AG04449 (cell line): ENCODE measurements around the gene HCST.

Source experiments
- CTCF ChIA-PET: fragments of 350-600 bp; formaldehyde crosslinking; extraction: SDS; loops from one replicate; lab custom pipeline; 2021; ENCODE audit warnings: antibody characterized with exemption; lab: Yijun Ruan, JAX
- POLR2A ChIA-PET: fragments of 400-600, 350-600 bp; formaldehyde crosslinking; extraction: SDS; loops from one replicate; lab custom pipeline; 2020; ENCODE audit warnings: antibody characterized with exemption, inconsistent platforms; lab: Yijun Ruan, JAX
- DNase-seq: peaks from one replicate; pipeline ENCODE4 v3.0.0-alpha.2; 2010; ENCODE audit warnings: low read depth, low spot score
- H3K4me3 ChIP-seq: 2 replicates; pipeline ENCODE4 v1.5.1; 2011; ENCODE audit warnings: low read depth, mild to moderate bottlenecking, control low read depth, low read length
- TF ChIP-seq, protein P1 (sequence below): IDR thresholded peaks from one replicate; pipeline ENCODE4 v1.5.1; 2011; ENCODE audit warnings: mild to moderate bottlenecking, moderate library complexity, low read length, control low read depth, inconsistent platforms; ENCODE audit not compliant: insufficient read depth; ENCODE audit errors: missing control alignments

The HCST gene

DNA sequence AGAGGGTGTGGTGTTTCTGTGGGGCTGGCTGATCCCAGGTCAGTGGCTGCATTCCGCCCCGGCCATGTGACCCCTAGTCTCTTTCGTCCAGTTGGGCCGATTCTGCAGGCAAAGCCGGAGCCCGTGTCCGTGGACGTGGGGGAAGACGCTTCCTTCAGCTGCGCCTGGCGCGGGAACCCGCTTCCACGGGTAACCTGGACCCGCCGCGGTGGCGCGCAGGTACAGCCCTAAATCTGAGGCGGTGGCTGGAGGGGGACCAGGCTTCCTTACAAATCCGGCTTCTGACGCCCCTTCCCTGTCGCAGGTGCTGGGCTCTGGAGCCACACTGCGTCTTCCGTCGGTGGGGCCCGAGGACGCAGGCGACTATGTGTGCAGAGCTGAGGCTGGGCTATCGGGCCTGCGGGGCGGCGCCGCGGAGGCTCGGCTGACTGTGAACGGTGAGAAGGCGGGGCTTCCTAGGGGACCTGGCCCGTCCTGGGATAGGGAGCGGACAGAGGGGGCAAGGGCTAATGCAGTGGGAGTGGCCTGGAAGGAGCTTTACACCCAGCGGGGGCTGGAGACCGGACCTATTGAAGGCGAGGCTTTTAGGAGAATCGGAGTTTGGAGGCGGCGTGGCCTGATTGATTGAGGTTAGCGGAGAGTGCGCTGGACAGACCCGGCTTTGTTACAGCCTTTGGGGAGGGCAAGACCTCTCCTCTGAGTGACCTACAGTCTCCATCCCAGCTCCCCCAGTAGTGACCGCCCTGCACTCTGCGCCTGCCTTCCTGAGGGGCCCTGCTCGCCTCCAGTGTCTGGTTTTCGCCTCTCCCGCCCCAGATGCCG is 41.3 kb upstream of the HCST start:
- TF ChIP-seq, protein P1, sequence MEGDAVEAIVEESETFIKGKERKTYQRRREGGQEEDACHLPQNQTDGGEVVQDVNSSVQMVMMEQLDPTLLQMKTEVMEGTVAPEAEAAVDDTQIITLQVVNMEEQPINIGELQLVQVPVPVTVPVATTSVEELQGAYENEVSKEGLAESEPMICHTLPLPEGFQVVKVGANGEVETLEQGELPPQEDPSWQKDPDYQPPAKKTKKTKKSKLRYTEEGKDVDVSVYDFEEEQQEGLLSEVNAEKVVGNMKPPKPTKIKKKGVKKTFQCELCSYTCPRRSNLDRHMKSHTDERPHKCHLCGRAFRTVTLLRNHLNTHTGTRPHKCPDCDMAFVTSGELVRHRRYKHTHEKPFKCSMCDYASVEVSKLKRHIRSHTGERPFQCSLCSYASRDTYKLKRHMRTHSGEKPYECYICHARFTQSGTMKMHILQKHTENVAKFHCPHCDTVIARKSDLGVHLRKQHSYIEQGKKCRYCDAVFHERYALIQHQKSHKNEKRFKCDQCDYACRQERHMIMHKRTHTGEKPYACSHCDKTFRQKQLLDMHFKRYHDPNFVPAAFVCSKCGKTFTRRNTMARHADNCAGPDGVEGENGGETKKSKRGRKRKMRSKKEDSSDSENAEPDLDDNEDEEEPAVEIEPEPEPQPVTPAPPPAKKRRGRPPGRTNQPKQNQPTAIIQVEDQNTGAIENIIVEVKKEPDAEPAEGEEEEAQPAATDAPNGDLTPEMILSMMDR: no peak
- no peak for DNase-seq
- H3K4me3 ChIP-seq: no peak overlapping the region
- CTCF ChIA-PET: interaction anchor here (0.5 kb wide), 1 partner anchor 70 kb away, joined by 3 read pairs; no protein-coding TSS in a partner anchor
- POLR2A ChIA-PET: no interaction called here

DNA sequence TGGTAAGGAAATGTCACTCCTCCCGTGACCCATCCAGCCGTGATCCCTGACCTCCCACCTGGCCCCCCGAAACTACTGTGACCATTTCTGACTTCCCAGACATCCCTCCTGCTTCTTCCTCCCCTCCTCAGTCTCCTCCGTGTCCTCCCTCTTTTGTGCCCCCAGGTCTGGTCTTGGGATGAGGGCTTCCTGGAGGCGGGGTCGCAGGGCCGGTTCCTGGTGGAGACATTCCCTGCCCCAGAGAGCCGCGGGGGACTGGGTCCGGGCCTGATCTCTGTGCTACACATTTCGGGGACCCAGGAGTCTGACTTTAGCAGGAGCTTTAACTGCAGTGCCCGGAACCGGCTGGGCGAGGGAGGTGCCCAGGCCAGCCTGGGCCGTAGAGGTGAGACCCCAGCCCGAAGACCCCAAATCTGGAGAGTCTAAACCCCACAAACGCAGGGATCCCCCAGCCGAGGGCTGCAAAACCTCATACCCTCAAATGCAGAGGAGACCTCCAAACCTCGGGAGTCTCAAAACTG is 40.6 kb upstream of the HCST start:
- H3K4me3 ChIP-seq: no peak overlapping the region
- no peak for DNase-seq
- TF ChIP-seq, protein P1: no peak
- ChIA-PET POLR2A (no interaction called here), CTCF (no interaction called here)

DNA sequence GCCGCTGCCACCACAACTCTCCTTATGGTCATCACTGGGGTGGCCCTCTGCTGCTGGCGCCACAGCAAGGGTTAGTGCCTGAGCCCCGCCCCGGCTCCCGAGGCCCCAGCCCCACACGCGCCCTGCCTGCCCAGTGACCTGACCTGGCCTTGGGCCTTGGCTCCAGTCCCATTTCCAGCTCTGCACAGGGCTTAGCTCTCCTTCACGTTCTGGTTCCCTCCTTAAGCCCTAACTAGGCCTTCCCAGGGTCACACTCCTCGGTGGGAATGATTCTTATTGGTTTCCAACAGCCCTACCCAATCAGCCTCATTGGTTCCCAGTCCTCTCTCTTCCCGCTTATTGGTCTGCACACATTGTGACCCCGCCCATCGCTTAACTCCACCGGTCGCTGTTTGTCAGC is 39.8 kb upstream of the HCST start:
- no peak overlapping the region for H3K4me3 ChIP-seq
- ChIA-PET POLR2A (no interaction called here), CTCF (no interaction called here)
- no peak for DNase-seq
- TF ChIP-seq, protein P1: no peak

DNA sequence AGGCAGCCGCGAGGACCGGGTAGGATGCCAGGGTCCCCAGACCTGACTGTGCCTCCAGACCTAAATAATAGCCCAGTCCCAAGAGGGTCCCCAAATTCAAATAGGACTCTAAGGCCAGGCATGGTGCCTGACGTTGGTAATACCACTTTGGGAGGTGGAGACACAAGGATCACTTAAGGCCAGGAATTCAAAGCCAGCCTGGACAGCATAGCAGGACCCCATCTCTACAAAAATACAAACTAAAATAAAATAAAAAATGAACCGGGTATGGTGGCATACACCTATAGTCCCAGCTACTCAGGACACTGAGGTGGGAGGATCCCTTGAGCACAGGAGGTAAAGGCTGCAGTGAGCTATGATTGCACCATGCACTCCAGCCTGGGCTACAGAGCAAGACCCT is 39.3 kb upstream of the HCST start:
- TF ChIP-seq, protein P1: no peak
- ChIA-PET POLR2A (no interaction called here), CTCF (no interaction called here)

DNA sequence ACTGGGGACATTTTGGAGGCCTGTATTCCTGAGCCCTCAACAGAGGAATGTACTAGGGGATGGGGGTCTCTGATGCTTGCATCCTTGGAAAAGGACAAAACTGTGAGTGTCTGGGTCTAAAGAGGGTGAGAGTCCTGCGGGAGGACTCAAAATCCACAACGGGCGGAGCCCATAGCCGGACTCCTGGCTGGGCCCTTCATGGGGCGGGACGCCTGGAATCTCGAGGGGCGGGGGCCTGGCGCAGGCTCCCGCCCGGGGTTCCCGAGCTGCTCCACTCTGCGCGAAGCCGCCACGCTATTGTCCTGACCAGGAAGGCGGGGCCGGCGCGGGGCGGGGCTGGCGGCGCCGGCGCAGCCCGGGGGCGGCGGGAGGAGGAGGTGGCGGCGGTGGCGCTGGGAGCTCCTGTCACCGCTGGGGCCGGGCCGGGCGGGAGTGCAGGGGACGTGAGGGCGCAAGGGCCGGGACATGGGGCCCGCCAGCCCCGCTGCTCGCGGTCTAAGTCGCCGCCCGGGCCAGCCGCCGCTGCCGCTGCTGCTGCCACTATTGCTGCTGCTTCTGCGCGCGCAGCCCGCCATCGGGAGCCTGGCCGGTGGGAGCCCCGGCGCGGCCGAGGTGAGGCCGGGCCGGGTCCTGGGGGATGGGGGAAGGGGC is 34.0 kb upstream of the HCST start, which contains the start of gene APLP1:
TSS of gene APLP1 (plus strand) at position 403 of the 651 bp plus-strand sequence. CDS start at position 466, 63 bp downstream.
- TF ChIP-seq, protein P1: no peak
- H3K4me3 ChIP-seq: peak within 1 kb of the TSS; percentile 49
- DNase-seq: no peak
- CTCF ChIA-PET: interaction anchor here (1.1 to 1.8 kb wide), 3 partner anchors 11 to 15 kb away, joined by 3 to 4 read pairs (median 3); partner anchors contain the start of gene KIRREL2
- POLR2A ChIA-PET: no interaction called here

More for the DNA sequence above, 39.3 kb upstream of the HCST start:
- no peak overlapping the region for H3K4me3 ChIP-seq
- no peak for DNase-seq
